ENCODE data around the gene BRD3OS.

GRCh38 chr9:133987946-133988665 is 37.2 kb upstream of the BRD3OS start:
- no peak for TF ChIP-seq CTCF (IDR thresholded peaks at IDR 0.05)
- no peak for TF ChIP-seq EZH2 (IDR thresholded peaks at IDR 0.05; ENCODE audit: borderline replicate concordance, insufficient read depth, low read depth, low read length, poor library complexity, severe bottlenecking)
